ENCODE measurements around the gene KCNJ9. TPM values are rescaled to one million over a fixed set of nuclear protein-coding genes. Genes with fewer than 3 reads are reported as not detected.

KCNJ9 gene
- total RNA-seq, 6 experiments from 2014 or later: not detected

GRCh38 chr1:160074865-160075264, 6.5 kb upstream of the KCNJ9 start:
- H3K36me3 ChIP-seq: no peaks in the 10 kb centered on the region
- ATAC-seq (no peak), DNase-seq (no peak)
- no peaks in the 10 kb centered on the region for H3K27me3 ChIP-seq
- H3K9me3 ChIP-seq: no peaks in the 10 kb centered on the region
- intact Hi-C loops (cut with DNase I): no loop called here
- 20% methylated on average over 4 of the region's 4 CpGs for WGBS (ENCODE audit: insufficient coverage, low coverage, low lambda C conversion rate, missing lambda C conversion rate)
- peaks cover 0 to 10% (median 0%) of the 10 kb centered on the region in 4 donors for H3K4me1 ChIP-seq
- no peak overlapping the region for H3K4me3 ChIP-seq
- no peak overlapping the region for H3K27ac ChIP-seq
- TF ChIP-seq POLR2A (IDR thresholded peaks at IDR 0.05): no peak
- TF ChIP-seq, protein P1, sequence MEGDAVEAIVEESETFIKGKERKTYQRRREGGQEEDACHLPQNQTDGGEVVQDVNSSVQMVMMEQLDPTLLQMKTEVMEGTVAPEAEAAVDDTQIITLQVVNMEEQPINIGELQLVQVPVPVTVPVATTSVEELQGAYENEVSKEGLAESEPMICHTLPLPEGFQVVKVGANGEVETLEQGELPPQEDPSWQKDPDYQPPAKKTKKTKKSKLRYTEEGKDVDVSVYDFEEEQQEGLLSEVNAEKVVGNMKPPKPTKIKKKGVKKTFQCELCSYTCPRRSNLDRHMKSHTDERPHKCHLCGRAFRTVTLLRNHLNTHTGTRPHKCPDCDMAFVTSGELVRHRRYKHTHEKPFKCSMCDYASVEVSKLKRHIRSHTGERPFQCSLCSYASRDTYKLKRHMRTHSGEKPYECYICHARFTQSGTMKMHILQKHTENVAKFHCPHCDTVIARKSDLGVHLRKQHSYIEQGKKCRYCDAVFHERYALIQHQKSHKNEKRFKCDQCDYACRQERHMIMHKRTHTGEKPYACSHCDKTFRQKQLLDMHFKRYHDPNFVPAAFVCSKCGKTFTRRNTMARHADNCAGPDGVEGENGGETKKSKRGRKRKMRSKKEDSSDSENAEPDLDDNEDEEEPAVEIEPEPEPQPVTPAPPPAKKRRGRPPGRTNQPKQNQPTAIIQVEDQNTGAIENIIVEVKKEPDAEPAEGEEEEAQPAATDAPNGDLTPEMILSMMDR (IDR thresholded peaks at IDR 0.05): no peak

GRCh38 chr1:160075836-160076235, 5.5 kb upstream of the KCNJ9 start:
- no peaks in the 10 kb centered on the region for H3K36me3 ChIP-seq
- H3K27ac ChIP-seq: no peak overlapping the region
- ATAC-seq: peak in 3 of 4 donors; percentile 13 to 48 (median 19)
- no peak for DNase-seq
- H3K9me3 ChIP-seq: no peaks in the 10 kb centered on the region
- H3K27me3 ChIP-seq: no peaks in the 10 kb centered on the region
- H3K4me1 ChIP-seq: peaks cover 0 to under 1% (median 0%) of the 10 kb centered on the region in 4 donors
- WGBS (ENCODE audit: insufficient coverage, low coverage, low lambda C conversion rate, missing lambda C conversion rate): 39% methylated on average over 2 of the region's 2 CpGs
- no peak for TF ChIP-seq POLR2A (IDR thresholded peaks at IDR 0.05)
- TF ChIP-seq, protein P1 (IDR thresholded peaks at IDR 0.05): no peak
- no peak overlapping the region for H3K4me3 ChIP-seq
- intact Hi-C loops (cut with DNase I): no loop called here

DNA sequence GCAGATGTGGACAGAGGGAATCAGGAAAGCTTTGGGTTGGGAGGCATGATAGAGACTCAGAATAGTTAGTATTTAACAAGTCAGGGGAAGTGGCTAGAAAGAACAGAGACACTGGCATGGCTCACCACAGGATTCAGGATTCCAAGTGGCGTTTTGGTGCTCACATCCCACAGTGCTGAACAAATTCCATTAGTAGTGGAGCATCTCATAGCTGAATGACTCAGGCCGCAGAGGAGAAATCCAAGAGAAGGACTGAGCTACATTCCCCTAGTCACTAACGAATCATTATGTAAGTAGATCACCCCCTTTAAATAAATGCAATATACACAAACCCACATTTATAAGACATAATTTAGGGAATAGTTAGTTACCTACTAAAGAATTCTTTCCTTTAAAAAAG, 5.0 kb upstream of the KCNJ9 start:
- intact Hi-C loops (cut with DNase I): no loop called here
- 75% methylated on average over 3 of the region's 3 CpGs for WGBS (ENCODE audit: insufficient coverage, low coverage, low lambda C conversion rate, missing lambda C conversion rate)
- H3K4me3 ChIP-seq: no peak overlapping the region
- no peaks in the 10 kb centered on the region for H3K4me1 ChIP-seq
- no peaks in the 10 kb centered on the region for H3K27me3 ChIP-seq
- no peak overlapping the region for H3K27ac ChIP-seq
- no peaks in the 10 kb centered on the region for H3K36me3 ChIP-seq
- H3K9me3 ChIP-seq: no peaks in the 10 kb centered on the region
- TF ChIP-seq POLR2A (IDR thresholded peaks at IDR 0.05): no peak
- TF ChIP-seq, protein P1 (IDR thresholded peaks at IDR 0.05): no peak
- no peak for DNase-seq
- ATAC-seq: no peak

GRCh38 chr1:160077486-160077885, 3.9 kb upstream of the KCNJ9 start:
- H3K4me3 ChIP-seq: no peak overlapping the region
- intact Hi-C loops (cut with DNase I): no loop called here
- no peak for DNase-seq
- H3K27me3 ChIP-seq: no peaks in the 10 kb centered on the region
- peak in 3 of 4 donors; percentile 25 to 42 (median 29) for ATAC-seq
- H3K27ac ChIP-seq: no peak overlapping the region
- H3K9me3 ChIP-seq: no peaks in the 10 kb centered on the region
- H3K36me3 ChIP-seq: no peaks in the 10 kb centered on the region
- no peaks in the 10 kb centered on the region for H3K4me1 ChIP-seq
- no peak for TF ChIP-seq POLR2A (IDR thresholded peaks at IDR 0.05)
- TF ChIP-seq, protein P1 (IDR thresholded peaks at IDR 0.05): no peak

Data from right lobe of liver (tissue), 6 donors.